HG02981 (cell line): ENCODE measurements around the gene CDKN2B-AS1.

Source experiments
- ATAC-seq: cut with Tn5 transposase; IDR thresholded peaks from one replicate; pipeline ENCODE4 v1.9.1; 2021; ENCODE audit warnings: mild to moderate bottlenecking, moderate library complexity; ENCODE audit not compliant: unreplicated experiment

The CDKN2B-AS1 gene

GRCh38 chr9:22148876-22149637, 154.5 kb downstream of the CDKN2B-AS1 start:
- ATAC-seq, result no peak

- ATAC-seq, result no peak
Measured at GRCh38 chr9:22154064-22154463, 159.5 kb downstream of the CDKN2B-AS1 start.

GRCh38 chr9:22156586-22156985, 162.0 kb downstream of the CDKN2B-AS1 start:
- ATAC-seq, result no peak

GRCh38 chr9:22157276-22157675, 162.7 kb downstream of the CDKN2B-AS1 start:
- no peak for ATAC-seq

- no peak for ATAC-seq
Measured at GRCh38 chr9:22157828-22158227, 163.2 kb downstream of the CDKN2B-AS1 start.

GRCh38 chr9:22158271-22158670, 163.7 kb downstream of the CDKN2B-AS1 start:
- no peak for ATAC-seq

- ATAC-seq, result no peak
Measured at GRCh38 chr9:22158927-22159346, 164.3 kb downstream of the CDKN2B-AS1 start.

- no peak for ATAC-seq
Measured at GRCh38 chr9:22159586-22159985, 165.0 kb downstream of the CDKN2B-AS1 start.

- ATAC-seq, result no peak
Measured at GRCh38 chr9:22160221-22160620, 165.6 kb downstream of the CDKN2B-AS1 start.

- ATAC-seq, result no peak
Measured at GRCh38 chr9:22165144-22165543, 170.6 kb downstream of the CDKN2B-AS1 start.

GRCh38 chr9:22169243-22169642, 174.7 kb downstream of the CDKN2B-AS1 start:
- no peak for ATAC-seq

- ATAC-seq, result no peak
Measured at GRCh38 chr9:22169727-22170503, 175.3 kb downstream of the CDKN2B-AS1 start.
